GM12878 (cell line): ENCODE measurements around the gene GNA14. TPM values are rescaled to one million over a fixed set of nuclear protein-coding genes. Genes with fewer than 3 reads are reported as not detected.

Experiments used
- ASH2L ChIP-seq: fragments of 300-600, 200-600 bp; sonication (generic); IDR thresholded peaks from 2 replicates; pipeline ENCODE4 v1.6.1; 2017; ENCODE audit warnings: low read depth, mild to moderate bottlenecking, borderline replicate concordance
- EED ChIP-seq: sonication (generic); IDR thresholded peaks from 2 replicates; pipeline ENCODE4 v1.6.1; 2016; ENCODE audit warnings: antibody characterized with exemption, low read depth
- SREBF1 ChIP-seq: IDR thresholded peaks from 2 replicates; pipeline ENCODE4 v1.6.1; 2012; ENCODE audit warnings: mild to moderate bottlenecking, low read length
- TCF7 ChIP-seq: IDR thresholded peaks from 2 replicates; pipeline ENCODE4 v1.6.1; 2014; ENCODE audit warnings: antibody characterized with exemption, borderline replicate concordance
- ZZZ3 ChIP-seq: IDR thresholded peaks from 2 replicates; pipeline ENCODE4 v1.6.1; 2011; ENCODE audit warnings: low read depth; ENCODE audit not compliant: control insufficient read depth, insufficient read length
- polyA plus RNA-seq, 11 experiments: library from polyadenylated mRNA; depleted of rRNA in 4 of 11; unstranded in 6 of 11; stranded (reverse) in 5 of 11; fragments of >200 nt; fragmentation: Nextera tagmentation in 4 of 11; fragmentation: Illumina TruSeq in 1 of 11; extraction: Ambion mirVana in 4 of 11; extraction: Trizol in 1 of 11; gene quantifications; 1 replicate in 1 of 11; 2 replicates in 10 of 11; pipeline versions ENCODE4 v1.2.1 to v1.2.3, GENCODE V29; 2011 to 2016; ENCODE audit warnings: inconsistent platforms in 2 of 11, missing spikeins in 2 of 11, low read depth in 1 of 11
- total RNA-seq, 4 experiments: library from RNA; depleted of rRNA in 3 of 4; stranded (reverse); fragments of >200 nt in 3 of 4; fragmentation: Illumina TruSeq in 1 of 4; extraction: Trizol in 1 of 4; gene quantifications; 2 replicates each; pipeline versions ENCODE4 v1.2.1 to v1.2.3, GENCODE V29; 2013 to 2021
- TF ChIP-seq, protein P1 (sequence below): fragments of 150-350 bp; IDR thresholded peaks from 2 replicates; pipeline ENCODE4 v1.6.1; 2016; ENCODE audit warnings: low read depth, low read length
- TF ChIP-seq, protein P2 (sequence below): fragments of 450-650 bp; IDR thresholded peaks from 2 replicates; pipeline ENCODE4 v1.6.1; 2018; ENCODE audit warnings: mild to moderate bottlenecking, low read depth, moderate library complexity; ENCODE audit not compliant: partially characterized antibody
- TF ChIP-seq, protein P3 (sequence below): IDR thresholded peaks from 2 replicates; pipeline ENCODE4 v1.6.1; 2012; ENCODE audit warnings: low read depth, low read length, improper control_type of control experiment
- TF ChIP-seq, protein P4 (sequence below): fragments of 450-650 bp; IDR thresholded peaks from 2 replicates; pipeline ENCODE4 v1.6.1; 2016; ENCODE audit warnings: mild to moderate bottlenecking, moderate library complexity, borderline replicate concordance

GNA14 gene
- total and polyA plus RNA-seq, 10 of the 15 experiments (the other 5 are each of a cell fraction or from before 2014, with no cell fraction given), result 0.17 TPM; not detected in 9

DNA sequence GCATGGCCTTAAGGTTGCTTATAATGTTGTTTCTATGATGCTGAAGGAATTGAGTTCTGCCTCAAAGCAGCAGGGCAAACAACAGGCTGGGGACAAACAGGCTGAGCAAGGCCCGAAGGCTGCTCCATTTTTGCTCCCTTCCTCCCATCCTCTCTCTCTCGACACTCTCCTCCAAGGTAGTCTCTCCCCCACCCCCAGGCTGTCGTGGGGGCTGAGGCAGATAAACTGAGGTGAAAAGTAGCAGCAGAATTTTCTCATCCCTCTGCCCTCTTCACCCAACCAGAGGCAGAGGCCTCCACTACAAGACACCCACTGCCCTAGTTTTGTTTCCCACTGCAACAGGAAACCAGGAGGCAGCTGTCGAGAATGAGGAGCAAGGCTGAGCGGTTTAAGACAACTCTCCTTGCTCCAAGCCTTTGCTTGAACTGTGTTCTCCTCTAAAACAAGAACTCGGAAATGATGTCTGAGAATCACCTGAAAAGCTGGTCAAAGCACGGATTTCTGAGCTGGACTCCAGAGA lies 13.5 kb upstream of the GNA14 start (continued):
- TF ChIP-seq, protein P1, sequence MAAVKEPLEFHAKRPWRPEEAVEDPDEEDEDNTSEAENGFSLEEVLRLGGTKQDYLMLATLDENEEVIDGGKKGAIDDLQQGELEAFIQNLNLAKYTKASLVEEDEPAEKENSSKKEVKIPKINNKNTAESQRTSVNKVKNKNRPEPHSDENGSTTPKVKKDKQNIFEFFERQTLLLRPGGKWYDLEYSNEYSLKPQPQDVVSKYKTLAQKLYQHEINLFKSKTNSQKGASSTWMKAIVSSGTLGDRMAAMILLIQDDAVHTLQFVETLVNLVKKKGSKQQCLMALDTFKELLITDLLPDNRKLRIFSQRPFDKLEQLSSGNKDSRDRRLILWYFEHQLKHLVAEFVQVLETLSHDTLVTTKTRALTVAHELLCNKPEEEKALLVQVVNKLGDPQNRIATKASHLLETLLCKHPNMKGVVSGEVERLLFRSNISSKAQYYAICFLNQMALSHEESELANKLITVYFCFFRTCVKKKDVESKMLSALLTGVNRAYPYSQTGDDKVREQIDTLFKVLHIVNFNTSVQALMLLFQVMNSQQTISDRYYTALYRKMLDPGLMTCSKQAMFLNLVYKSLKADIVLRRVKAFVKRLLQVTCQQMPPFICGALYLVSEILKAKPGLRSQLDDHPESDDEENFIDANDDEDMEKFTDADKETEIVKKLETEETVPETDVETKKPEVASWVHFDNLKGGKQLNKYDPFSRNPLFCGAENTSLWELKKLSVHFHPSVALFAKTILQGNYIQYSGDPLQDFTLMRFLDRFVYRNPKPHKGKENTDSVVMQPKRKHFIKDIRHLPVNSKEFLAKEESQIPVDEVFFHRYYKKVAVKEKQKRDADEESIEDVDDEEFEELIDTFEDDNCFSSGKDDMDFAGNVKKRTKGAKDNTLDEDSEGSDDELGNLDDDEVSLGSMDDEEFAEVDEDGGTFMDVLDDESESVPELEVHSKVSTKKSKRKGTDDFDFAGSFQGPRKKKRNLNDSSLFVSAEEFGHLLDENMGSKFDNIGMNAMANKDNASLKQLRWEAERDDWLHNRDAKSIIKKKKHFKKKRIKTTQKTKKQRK, result no peak
- no peak for TF ChIP-seq TCF7
- TF ChIP-seq, protein P2, sequence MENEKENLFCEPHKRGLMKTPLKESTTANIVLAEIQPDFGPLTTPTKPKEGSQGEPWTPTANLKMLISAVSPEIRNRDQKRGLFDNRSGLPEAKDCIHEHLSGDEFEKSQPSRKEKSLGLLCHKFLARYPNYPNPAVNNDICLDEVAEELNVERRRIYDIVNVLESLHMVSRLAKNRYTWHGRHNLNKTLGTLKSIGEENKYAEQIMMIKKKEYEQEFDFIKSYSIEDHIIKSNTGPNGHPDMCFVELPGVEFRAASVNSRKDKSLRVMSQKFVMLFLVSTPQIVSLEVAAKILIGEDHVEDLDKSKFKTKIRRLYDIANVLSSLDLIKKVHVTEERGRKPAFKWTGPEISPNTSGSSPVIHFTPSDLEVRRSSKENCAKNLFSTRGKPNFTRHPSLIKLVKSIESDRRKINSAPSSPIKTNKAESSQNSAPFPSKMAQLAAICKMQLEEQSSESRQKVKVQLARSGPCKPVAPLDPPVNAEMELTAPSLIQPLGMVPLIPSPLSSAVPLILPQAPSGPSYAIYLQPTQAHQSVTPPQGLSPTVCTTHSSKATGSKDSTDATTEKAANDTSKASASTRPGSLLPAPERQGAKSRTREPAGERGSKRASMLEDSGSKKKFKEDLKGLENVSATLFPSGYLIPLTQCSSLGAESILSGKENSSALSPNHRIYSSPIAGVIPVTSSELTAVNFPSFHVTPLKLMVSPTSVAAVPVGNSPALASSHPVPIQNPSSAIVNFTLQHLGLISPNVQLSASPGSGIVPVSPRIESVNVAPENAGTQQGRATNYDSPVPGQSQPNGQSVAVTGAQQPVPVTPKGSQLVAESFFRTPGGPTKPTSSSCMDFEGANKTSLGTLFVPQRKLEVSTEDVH, result no peak
- TF ChIP-seq ZZZ3, result no peak
- TF ChIP-seq, protein P3, sequence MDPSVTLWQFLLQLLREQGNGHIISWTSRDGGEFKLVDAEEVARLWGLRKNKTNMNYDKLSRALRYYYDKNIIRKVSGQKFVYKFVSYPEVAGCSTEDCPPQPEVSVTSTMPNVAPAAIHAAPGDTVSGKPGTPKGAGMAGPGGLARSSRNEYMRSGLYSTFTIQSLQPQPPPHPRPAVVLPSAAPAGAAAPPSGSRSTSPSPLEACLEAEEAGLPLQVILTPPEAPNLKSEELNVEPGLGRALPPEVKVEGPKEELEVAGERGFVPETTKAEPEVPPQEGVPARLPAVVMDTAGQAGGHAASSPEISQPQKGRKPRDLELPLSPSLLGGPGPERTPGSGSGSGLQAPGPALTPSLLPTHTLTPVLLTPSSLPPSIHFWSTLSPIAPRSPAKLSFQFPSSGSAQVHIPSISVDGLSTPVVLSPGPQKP, result no peak
- no peak for TF ChIP-seq EED
- TF ChIP-seq SREBF1, result no peak
- TF ChIP-seq, protein P4, sequence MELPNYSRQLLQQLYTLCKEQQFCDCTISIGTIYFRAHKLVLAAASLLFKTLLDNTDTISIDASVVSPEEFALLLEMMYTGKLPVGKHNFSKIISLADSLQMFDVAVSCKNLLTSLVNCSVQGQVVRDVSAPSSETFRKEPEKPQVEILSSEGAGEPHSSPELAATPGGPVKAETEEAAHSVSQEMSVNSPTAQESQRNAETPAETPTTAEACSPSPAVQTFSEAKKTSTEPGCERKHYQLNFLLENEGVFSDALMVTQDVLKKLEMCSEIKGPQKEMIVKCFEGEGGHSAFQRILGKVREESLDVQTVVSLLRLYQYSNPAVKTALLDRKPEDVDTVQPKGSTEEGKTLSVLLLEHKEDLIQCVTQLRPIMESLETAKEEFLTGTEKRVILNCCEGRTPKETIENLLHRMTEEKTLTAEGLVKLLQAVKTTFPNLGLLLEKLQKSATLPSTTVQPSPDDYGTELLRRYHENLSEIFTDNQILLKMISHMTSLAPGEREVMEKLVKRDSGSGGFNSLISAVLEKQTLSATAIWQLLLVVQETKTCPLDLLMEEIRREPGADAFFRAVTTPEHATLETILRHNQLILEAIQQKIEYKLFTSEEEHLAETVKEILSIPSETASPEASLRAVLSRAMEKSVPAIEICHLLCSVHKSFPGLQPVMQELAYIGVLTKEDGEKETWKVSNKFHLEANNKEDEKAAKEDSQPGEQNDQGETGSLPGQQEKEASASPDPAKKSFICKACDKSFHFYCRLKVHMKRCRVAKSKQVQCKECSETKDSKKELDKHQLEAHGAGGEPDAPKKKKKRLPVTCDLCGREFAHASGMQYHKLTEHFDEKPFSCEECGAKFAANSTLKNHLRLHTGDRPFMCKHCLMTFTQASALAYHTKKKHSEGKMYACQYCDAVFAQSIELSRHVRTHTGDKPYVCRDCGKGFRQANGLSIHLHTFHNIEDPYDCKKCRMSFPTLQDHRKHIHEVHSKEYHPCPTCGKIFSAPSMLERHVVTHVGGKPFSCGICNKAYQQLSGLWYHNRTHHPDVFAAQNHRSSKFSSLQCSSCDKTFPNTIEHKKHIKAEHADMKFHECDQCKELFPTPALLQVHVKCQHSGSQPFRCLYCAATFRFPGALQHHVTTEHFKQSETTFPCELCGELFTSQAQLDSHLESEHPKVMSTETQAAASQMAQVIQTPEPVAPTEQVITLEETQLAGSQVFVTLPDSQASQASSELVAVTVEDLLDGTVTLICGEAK, result no peak
- no peak for TF ChIP-seq ASH2L
- TF ChIP-seq, all 136 proteins: peak for 0
